GM21576 (cell line): Measurements from ENCODE around the gene B3GALNT2.
"Not testable (repeated sequence)": the region's sequence is repeated elsewhere in the genome, so short reads cannot be mapped to it uniquely, and the experiment has no call there.

Experiments used
- ATAC-seq: cut with Tn5 transposase; IDR thresholded peaks from one replicate; pipeline ENCODE4 v1.9.1; 2021; ENCODE audit warnings: mild to moderate bottlenecking, moderate library complexity; ENCODE audit not compliant: unreplicated experiment

The B3GALNT2 gene

GRCh38 chr1:235504122-235504493 is at the start of gene B3GALNT2:
B3GALNT2 (minus strand) TSS chr1:235504452; CDS start chr1:235504252, 200 bp downstream.
- peak; percentile 32 for ATAC-seq

GRCh38 chr1:235553112-235553551 is 48.9 kb upstream of the B3GALNT2 start:
- ATAC-seq = no peak

GRCh38 chr1:235552146-235552716 is 48.0 kb upstream of the B3GALNT2 start:
- no peak for ATAC-seq

GRCh38 chr1:235549351-235550139 is 45.3 kb upstream of the B3GALNT2 start:
- ATAC-seq = no peak

- ATAC-seq = not testable (repeated sequence)
Observed at GRCh38 chr1:235546369-235547155, 42.3 kb upstream of the B3GALNT2 start.

GRCh38 chr1:235545292-235545930 is 41.2 kb upstream of the B3GALNT2 start:
- ATAC-seq = no peak

GRCh38 chr1:235542845-235543244 is 38.6 kb upstream of the B3GALNT2 start:
- ATAC-seq = not testable (repeated sequence)

GRCh38 chr1:235533476-235534168 is 29.4 kb upstream of the B3GALNT2 start:
- no peak for ATAC-seq

- no peak for ATAC-seq
Observed at GRCh38 chr1:235532360-235532759, 28.1 kb upstream of the B3GALNT2 start.

- no peak for ATAC-seq
Observed at GRCh38 chr1:235527196-235527814, 23.1 kb upstream of the B3GALNT2 start.

GRCh38 chr1:235525314-235525713 is 21.1 kb upstream of the B3GALNT2 start:
- no peak for ATAC-seq

GRCh38 chr1:235516862-235517446 is 12.7 kb upstream of the B3GALNT2 start:
- no peak for ATAC-seq

GRCh38 chr1:235515844-235516512 is 11.7 kb upstream of the B3GALNT2 start:
- ATAC-seq = no peak

GRCh38 chr1:235513495-235514366 is 9.5 kb upstream of the B3GALNT2 start:
- ATAC-seq = no peak

- no peak for ATAC-seq
Observed at GRCh38 chr1:235511470-235512240, 7.4 kb upstream of the B3GALNT2 start.

GRCh38 chr1:235510823-235511222 is 6.6 kb upstream of the B3GALNT2 start:
- no peak for ATAC-seq

GRCh38 chr1:235507623-235508022 is 3.4 kb upstream of the B3GALNT2 start:
- no peak for ATAC-seq
